Astrocyte (in vitro differentiated cells and primary cell): ENCODE measurements around the gene STX5. TPM values are rescaled to one million over a fixed set of nuclear protein-coding genes. Genes with fewer than 3 reads are reported as not detected.

Experiments used
- DNase-seq: peaks from one replicate; pipeline ENCODE4 v3.0.0-alpha.2; 2010; ENCODE audit warnings: low read depth
- FAIRE-seq: peaks from 2 replicates; lab custom pipeline; 2011; peaks lifted over from hg19 to GRCh38; lab: Jason Lieb, UNC
- H2AFZ ChIP-seq: 2 replicates; pipeline ENCODE4 v1.6.0; 2012; ENCODE audit warnings: low read depth, low read length, inconsistent platforms
- H3K27ac ChIP-seq: 2 replicates; pipeline ENCODE4 v1.5.1; 2011; ENCODE audit warnings: low read depth, low read length, inconsistent platforms
- H3K27me3 ChIP-seq: 2 replicates; pipeline ENCODE4 v1.6.0; 2011; ENCODE audit warnings: low read length, inconsistent platforms; ENCODE audit not compliant: insufficient read depth
- H3K36me3 ChIP-seq: 2 replicates; pipeline ENCODE4 v1.5.1; 2011; ENCODE audit warnings: low read length, inconsistent platforms; ENCODE audit not compliant: insufficient read depth
- H3K4me1 ChIP-seq: 2 replicates; pipeline ENCODE4 v1.5.1; 2011; ENCODE audit warnings: low read length, inconsistent platforms; ENCODE audit not compliant: insufficient read depth
- H3K4me2 ChIP-seq: 2 replicates; pipeline ENCODE4 v1.6.0; 2012; ENCODE audit warnings: low read length, inconsistent platforms
- H3K4me3 ChIP-seq: 2 replicates; pipeline ENCODE4 v1.5.1; 2011; ENCODE audit warnings: low read depth, mild to moderate bottlenecking, low read length, inconsistent platforms; ENCODE audit not compliant: insufficient read depth
- H3K79me2 ChIP-seq: 2 replicates; pipeline ENCODE4 v1.6.0; 2012; ENCODE audit warnings: mild to moderate bottlenecking, low read length, inconsistent platforms; ENCODE audit not compliant: insufficient read depth
- H3K9ac ChIP-seq: 2 replicates; pipeline ENCODE4 v1.6.0; 2012; ENCODE audit warnings: mild to moderate bottlenecking, low read length, inconsistent platforms
- H3K9me3 ChIP-seq: 2 replicates; pipeline ENCODE4 v1.5.1; 2012; ENCODE audit warnings: low read depth, mild to moderate bottlenecking, low read length, inconsistent platforms; ENCODE audit not compliant: insufficient read depth
- H4K20me1 ChIP-seq: 2 replicates; pipeline ENCODE4 v1.6.0; 2012; ENCODE audit warnings: low read length, inconsistent platforms; ENCODE audit not compliant: insufficient read depth
- H3K27ac Mint-ChIP-seq: one replicate; pipeline ENCODE4 v1.8.0; 2021; ENCODE audit warnings: mild to moderate bottlenecking, mixed read lengths; ENCODE audit not compliant: unreplicated experiment
- H3K27me3 Mint-ChIP-seq: one replicate; pipeline ENCODE4 v1.8.0; 2021; ENCODE audit warnings: low read depth, mixed read lengths; ENCODE audit not compliant: unreplicated experiment
- H3K36me3 Mint-ChIP-seq: one replicate; pipeline ENCODE4 v1.8.0; 2021; ENCODE audit warnings: low read depth, mixed read lengths; ENCODE audit not compliant: unreplicated experiment
- H3K4me1 Mint-ChIP-seq: one replicate; pipeline ENCODE4 v1.8.0; 2021; ENCODE audit warnings: low read depth, mixed read lengths; ENCODE audit not compliant: unreplicated experiment
- H3K4me3 Mint-ChIP-seq: one replicate; pipeline ENCODE4 v1.8.0; 2021; ENCODE audit warnings: mild to moderate bottlenecking, moderate library complexity, mixed read lengths; ENCODE audit not compliant: unreplicated experiment
- H3K9me3 Mint-ChIP-seq: one replicate; pipeline ENCODE4 v1.8.0; 2021; ENCODE audit warnings: mild to moderate bottlenecking, mixed read lengths; ENCODE audit not compliant: unreplicated experiment
- EZH2 ChIP-seq: IDR thresholded peaks from 2 replicates; pipeline ENCODE4 v1.6.1; 2012; ENCODE audit warnings: mild to moderate bottlenecking, low read length, inconsistent platforms; ENCODE audit not compliant: insufficient read depth
- total RNA-seq: library from RNA; stranded (reverse); gene quantifications from 2 replicates; pipeline ENCODE4 v1.2.1, GENCODE V29; 2021
- TF ChIP-seq, protein P1 (sequence below): IDR thresholded peaks from 2 replicates; pipeline ENCODE4 v1.5.1; 2011; ENCODE audit warnings: low read depth, mild to moderate bottlenecking, inconsistent platforms, low read length, moderate library complexity; ENCODE audit not compliant: insufficient read depth

The STX5 gene
- total RNA-seq, 1 donor from 2014 or later, result 45.7 TPM

- no peaks in the 10 kb centered on the region for H4K20me1 ChIP-seq
- peaks cover 19% of the 10 kb centered on the region for H3K36me3 ChIP-seq
- no peak overlapping the region for H3K4me2 ChIP-seq
- FAIRE-seq (no peak), DNase-seq (no peak)
- H3K9me3 ChIP-seq, result no peaks in the 10 kb centered on the region
- H3K36me3 Mint-ChIP-seq, result peaks cover 21% of the 10 kb centered on the region
- H3K4me1 Mint-ChIP-seq, result no peaks in the 10 kb centered on the region
- TF ChIP-seq, protein P1, sequence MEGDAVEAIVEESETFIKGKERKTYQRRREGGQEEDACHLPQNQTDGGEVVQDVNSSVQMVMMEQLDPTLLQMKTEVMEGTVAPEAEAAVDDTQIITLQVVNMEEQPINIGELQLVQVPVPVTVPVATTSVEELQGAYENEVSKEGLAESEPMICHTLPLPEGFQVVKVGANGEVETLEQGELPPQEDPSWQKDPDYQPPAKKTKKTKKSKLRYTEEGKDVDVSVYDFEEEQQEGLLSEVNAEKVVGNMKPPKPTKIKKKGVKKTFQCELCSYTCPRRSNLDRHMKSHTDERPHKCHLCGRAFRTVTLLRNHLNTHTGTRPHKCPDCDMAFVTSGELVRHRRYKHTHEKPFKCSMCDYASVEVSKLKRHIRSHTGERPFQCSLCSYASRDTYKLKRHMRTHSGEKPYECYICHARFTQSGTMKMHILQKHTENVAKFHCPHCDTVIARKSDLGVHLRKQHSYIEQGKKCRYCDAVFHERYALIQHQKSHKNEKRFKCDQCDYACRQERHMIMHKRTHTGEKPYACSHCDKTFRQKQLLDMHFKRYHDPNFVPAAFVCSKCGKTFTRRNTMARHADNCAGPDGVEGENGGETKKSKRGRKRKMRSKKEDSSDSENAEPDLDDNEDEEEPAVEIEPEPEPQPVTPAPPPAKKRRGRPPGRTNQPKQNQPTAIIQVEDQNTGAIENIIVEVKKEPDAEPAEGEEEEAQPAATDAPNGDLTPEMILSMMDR, result no peak
- TF ChIP-seq EZH2, result no peak
- no peaks in the 10 kb centered on the region for H3K27me3 Mint-ChIP-seq
- H3K27ac ChIP-seq, result no peak overlapping the region
- H2AFZ ChIP-seq, result no peak overlapping the region
- H3K79me2 ChIP-seq, result no peaks in the 10 kb centered on the region
- no peaks in the 10 kb centered on the region for H3K27me3 ChIP-seq
- H3K27ac Mint-ChIP-seq, result no peak overlapping the region
- no peaks in the 10 kb centered on the region for H3K9me3 Mint-ChIP-seq
- no peaks in the 10 kb centered on the region for H3K4me1 ChIP-seq
- no peak overlapping the region for H3K4me3 ChIP-seq
- peak overlapping the region; percentile 40 for H3K4me3 Mint-ChIP-seq
- H3K9ac ChIP-seq, result no peak overlapping the region
Measured at GRCh38 chr11:62817129-62817528, 14.7 kb downstream of the STX5 start.

DNA sequence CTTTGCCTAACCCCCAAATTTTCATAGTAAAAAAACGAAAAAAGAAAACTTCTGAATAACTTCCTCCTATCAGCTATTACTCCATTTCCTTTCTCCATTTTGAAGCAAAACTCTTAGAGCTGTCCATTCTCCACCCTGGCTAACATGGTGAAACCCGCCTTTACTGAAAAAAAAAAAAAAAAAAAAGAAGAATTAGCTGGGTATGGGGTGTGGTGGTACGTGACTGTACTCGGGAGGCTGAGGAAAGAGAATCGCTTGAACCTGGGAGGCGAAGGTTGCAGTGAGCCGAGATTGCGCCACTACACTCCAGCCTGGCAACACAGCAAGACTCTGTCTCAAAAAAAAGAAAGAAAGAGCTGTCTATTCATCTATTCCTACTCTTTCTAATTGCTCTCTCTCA, 15.3 kb downstream of the STX5 start:
- H3K27me3 Mint-ChIP-seq, result no peaks in the 10 kb centered on the region
- H3K4me1 Mint-ChIP-seq, result no peaks in the 10 kb centered on the region
- peaks cover 18% of the 10 kb centered on the region for H3K36me3 ChIP-seq
- H3K27ac Mint-ChIP-seq, result no peak overlapping the region
- no peaks in the 10 kb centered on the region for H3K27me3 ChIP-seq
- H4K20me1 ChIP-seq, result no peaks in the 10 kb centered on the region
- no peak overlapping the region for H2AFZ ChIP-seq
- no peaks in the 10 kb centered on the region for H3K9me3 Mint-ChIP-seq
- no peak for FAIRE-seq
- DNase-seq, result no peak
- no peak overlapping the region for H3K27ac ChIP-seq
- H3K9ac ChIP-seq, result no peak overlapping the region
- no peak overlapping the region for H3K4me2 ChIP-seq
- TF ChIP-seq, protein P1, result no peak
- TF ChIP-seq EZH2, result no peak
- H3K4me3 ChIP-seq, result no peak overlapping the region
- no peaks in the 10 kb centered on the region for H3K79me2 ChIP-seq
- H3K4me1 ChIP-seq, result no peaks in the 10 kb centered on the region
- no peak overlapping the region for H3K4me3 Mint-ChIP-seq
- H3K9me3 ChIP-seq, result no peaks in the 10 kb centered on the region
- peaks cover 21% of the 10 kb centered on the region for H3K36me3 Mint-ChIP-seq

GRCh38 chr11:62811659-62812058, 20.2 kb downstream of the STX5 start:
- H3K4me1 Mint-ChIP-seq, result peaks cover 7% of the 10 kb centered on the region
- TF ChIP-seq EZH2, result no peak
- TF ChIP-seq, protein P1, result no peak
- FAIRE-seq (no peak), DNase-seq (no peak)
- no peak overlapping the region for H3K27ac Mint-ChIP-seq
- no peaks in the 10 kb centered on the region for H3K79me2 ChIP-seq
- no peaks in the 10 kb centered on the region for H3K27me3 ChIP-seq
- peaks cover 5% of the 10 kb centered on the region for H3K36me3 ChIP-seq
- no peak overlapping the region for H3K27ac ChIP-seq
- no peak overlapping the region for H3K9ac ChIP-seq
- H3K9me3 Mint-ChIP-seq, result no peaks in the 10 kb centered on the region
- H3K9me3 ChIP-seq, result no peaks in the 10 kb centered on the region
- H3K4me1 ChIP-seq, result peaks cover 3% of the 10 kb centered on the region
- no peak overlapping the region for H3K4me3 Mint-ChIP-seq
- H3K4me3 ChIP-seq, result no peak overlapping the region
- no peak overlapping the region for H2AFZ ChIP-seq
- H3K36me3 Mint-ChIP-seq, result peaks cover 11% of the 10 kb centered on the region
- H4K20me1 ChIP-seq, result no peaks in the 10 kb centered on the region
- no peak overlapping the region for H3K4me2 ChIP-seq
- H3K27me3 Mint-ChIP-seq, result no peaks in the 10 kb centered on the region
